Frontal cortex (tissue), 4 donors: ENCODE results near the gene CA10. TPM values are rescaled to one million over a fixed set of nuclear protein-coding genes. Genes with fewer than 3 reads are reported as not detected.

Experiments
- DNase-seq, 2 donors: peaks; one replicate each; pipeline ENCODE4 v3.0.0; 2012; ENCODE audit warnings: low spot score in 2 of 2
- FAIRE-seq: peaks from 2 replicates; lab custom pipeline; 2012; peaks lifted over from hg19 to GRCh38; lab: Jason Lieb, UNC
- total RNA-seq: library from RNA; depleted of rRNA; stranded (reverse); fragments of >200 nt; gene quantifications from one replicate; pipeline ENCODE4 v1.2.3, GENCODE V29; 2014
- donor health status: control.
- donor health status: control.
- donor health status: control.

Gene CA10
- total RNA-seq, 1 donor from 2014 or later: 39.5 TPM

DNA sequence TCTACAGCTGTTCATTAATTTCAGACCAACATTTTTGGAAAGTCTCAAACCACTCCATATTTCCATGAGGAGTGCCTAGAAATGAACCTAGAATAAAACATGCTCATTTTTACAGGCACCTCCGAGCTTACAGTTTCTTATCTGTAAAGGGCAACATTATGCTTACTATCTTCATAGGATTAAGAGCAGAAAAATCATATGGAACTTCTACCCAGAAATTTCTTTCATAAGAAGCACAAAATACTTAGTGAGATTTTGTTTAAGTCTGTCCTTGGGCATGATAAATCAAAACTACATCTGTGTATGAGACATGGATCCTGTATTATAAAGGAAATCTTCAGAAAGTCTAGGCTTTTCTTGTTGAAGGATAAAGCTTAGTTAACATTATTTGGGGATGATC is 187.4 kb downstream of the CA10 start:
- FAIRE-seq (no peak), DNase-seq (no peak)

DNA sequence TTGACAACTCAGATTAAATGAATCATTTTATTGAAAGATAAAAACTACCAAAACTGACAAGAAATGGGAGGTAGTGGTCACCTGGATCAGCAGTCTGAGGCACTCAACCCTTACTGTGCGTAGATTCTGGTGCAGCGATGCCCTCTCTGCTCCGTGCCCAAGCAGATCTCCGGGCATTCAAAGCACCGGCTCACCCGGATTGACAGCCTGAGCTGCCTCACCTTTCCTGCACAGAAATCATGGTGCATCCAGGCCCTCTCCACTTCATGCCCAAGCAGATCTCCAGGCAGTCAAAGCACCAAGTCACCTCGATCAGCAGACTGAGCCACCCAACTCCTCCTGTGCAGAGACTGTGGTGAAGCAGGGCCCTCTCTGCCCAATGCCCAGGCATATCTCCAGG is 196.8 kb downstream of the CA10 start:
- no peak for DNase-seq
- FAIRE-seq: no peak

DNA sequence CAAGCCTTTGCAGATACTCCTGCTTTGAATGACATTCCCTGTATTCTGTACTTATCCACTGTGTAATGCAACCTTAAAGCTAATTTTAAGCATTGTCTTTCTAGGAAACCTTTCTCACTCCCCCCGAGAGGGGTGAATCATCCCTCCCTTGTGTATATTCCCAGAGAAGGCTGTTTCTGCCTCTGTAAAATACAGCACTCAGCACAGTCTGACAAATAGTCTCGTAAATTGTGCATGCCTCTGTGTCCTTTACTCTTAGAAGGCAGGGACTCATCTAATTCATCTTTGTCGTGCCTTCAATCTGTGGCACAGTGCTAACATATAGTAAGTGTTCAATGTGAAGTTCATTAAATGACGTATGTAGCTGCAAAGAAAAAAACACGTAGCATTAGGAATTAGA is 200.7 kb downstream of the CA10 start:
- no peak for FAIRE-seq
- DNase-seq: no peak

DNA sequence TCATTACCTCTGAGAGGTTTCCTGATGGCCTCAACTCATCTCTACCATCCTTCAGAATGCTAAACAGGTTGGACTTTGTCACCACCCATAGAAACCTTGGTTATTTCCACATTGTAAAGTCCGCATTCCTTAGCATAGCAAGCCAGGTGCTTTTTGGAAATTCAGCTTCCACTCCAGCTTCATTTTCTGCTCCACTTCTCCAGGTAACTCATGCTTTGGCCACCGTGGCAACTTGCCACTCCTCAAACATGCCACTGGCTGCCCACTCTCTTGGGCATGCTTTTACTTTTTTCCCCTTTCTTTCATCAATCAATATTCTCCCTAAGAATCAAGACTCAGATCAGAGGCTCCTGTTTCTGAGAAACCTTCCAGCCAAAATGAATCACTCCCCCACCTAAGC is 203.3 kb downstream of the CA10 start:
- no peak for DNase-seq

DNA sequence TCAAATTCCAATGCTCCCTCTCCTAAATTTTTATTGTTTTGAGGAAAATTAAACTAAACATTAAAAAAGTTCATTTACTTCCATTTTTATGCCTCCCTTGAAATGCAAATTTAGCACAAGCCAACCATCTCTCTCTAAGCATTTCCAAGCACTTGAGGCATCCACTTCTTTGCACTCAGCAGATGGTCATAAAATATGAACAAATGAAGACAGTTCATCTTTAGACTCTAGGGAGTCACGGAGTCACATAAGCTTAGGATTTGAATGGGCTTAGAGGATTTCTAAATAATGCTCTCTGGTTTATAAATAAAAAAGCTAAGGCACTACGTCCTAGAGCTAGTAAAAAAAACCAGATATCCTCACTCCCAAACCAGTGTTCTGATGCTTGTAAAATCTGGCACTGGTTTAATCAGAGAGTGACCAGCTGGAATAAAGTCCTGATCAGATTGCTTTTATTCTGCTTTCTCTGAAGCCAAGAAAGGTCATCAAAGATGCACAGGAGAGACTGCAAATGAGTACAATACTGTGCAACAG is 204.2 kb downstream of the CA10 start:
- FAIRE-seq (no peak), DNase-seq (no peak)

More for the DNA sequence above, 203.3 kb downstream of the CA10 start:
- no peak for FAIRE-seq

DNA sequence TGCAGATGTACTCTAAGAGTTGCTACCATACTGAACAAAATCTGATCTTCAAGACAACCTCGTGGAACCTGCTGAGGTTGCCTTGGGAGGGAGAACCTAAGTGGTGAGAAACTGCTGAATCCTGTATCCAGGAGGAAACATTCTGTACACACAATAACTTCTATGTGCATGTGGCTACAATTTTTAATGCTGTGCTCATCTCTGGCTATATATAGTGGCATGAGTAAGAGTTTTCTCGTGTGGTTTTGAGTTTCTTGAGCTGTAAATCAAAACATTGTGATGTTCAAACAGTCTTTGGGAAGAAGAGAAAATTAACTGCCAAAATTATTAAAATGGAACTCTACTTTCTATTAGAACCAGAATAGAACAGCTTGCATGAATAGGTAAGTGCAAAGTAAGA is 206.8 kb downstream of the CA10 start:
- FAIRE-seq: no peak
- no peak for DNase-seq

DNA sequence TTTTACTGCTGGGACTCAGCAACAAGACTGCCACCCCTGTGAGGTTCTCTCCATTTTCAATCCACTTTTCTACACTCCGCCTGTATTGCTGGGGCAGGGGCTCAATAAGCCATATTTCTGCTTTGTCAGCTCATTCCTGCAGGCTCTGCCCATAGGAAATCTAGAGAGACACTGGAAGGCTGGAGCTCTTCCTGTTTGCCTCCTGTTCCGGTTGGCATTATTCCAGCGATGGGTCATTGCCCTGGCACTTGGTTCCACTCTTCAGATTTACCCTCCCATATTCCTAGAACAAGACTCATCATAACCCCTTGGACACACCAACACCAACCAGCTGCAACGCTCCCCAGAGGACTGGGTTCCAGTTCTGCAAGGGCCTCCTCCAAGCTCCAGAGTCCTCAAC is 210.4 kb downstream of the CA10 start:
- no peak for FAIRE-seq
- no peak for DNase-seq

DNA sequence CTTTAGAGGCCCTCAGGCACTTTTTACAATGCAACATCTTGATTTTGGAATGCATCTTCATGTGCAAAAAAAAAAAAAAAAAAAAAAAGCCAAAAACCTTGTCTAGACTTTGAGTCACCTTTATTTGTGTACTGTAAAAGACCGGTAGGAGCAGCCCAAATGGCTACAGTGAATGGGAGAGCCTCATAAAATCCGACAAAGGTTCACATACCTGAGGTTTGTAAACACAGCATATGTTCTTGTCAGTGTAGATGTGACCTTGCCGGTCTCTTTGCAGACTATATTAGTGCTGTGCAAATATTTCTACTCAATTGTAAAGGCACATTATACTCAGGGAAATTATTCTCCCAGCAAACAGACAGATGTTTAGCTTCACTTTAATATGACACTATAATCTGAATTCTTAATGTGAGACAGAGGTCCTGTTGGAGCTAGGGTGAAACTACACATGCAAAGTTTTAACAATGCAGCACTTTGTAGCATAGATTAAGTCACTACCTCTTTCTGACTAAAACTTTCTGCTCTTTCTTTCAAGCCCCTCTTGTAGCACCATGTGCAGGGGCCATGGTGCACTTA is 211.3 kb downstream of the CA10 start:
- no peak for FAIRE-seq
- no peak for DNase-seq

DNA sequence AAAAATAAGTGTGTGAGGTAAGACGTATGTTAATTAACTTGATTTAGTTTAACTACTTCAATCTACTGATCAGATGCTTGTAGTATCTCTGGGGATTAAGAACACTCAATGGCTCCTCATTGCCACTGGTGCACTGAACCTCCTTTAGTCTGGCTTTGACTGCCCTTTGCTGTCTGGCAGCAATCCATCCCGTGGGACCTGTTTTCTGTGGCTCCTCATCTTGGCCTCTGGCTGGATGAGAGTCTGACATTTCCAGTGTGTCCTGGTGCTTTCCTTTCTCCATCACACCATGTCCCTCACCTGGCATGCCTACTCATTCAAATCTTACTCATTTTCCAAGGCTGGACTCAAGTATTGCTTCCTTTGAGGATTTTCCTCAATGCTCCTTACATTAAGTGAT is 212.2 kb downstream of the CA10 start:
- DNase-seq (no peak), FAIRE-seq (no peak)

DNA sequence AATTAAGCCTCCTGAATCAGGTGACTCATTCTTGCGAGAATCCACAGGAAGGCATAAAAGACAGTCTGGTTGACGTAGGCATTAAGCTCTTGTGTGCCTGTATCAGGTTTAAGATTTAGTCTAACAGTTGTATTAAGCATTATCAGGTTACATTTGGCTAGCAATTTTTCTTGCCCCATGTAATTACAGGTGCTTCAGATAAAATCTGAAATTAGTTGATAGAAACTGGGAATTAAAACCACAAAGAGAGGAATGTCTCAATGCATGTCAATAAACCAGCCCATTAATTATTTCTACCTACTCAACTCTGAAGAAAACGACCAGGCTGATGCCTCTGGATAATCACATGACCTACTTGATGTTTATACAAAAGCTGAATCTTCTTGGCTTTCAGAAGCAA is 217.2 kb downstream of the CA10 start:
- FAIRE-seq: no peak

DNA sequence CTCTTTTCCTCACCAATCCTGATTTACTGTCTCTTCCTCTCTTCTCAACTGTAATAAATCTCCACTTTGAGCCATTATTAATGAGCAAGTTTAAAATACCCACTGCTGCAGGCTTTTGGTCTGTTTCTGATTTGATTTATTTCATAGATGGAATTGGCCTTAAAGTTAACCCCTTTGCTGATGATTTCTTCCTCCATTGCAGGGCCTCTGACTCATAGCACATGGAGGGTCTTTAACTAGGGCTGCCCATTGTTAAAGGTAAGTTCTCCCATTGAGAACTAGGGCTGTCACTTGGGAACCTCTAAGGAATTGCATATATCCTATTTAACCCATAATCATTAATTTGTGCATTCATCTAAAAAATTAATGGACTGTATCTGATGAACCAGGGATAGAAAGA is 221.2 kb downstream of the CA10 start:
- FAIRE-seq (no peak), DNase-seq (no peak)

More for the DNA sequence above, 217.2 kb downstream of the CA10 start:
- no peak for DNase-seq

DNA sequence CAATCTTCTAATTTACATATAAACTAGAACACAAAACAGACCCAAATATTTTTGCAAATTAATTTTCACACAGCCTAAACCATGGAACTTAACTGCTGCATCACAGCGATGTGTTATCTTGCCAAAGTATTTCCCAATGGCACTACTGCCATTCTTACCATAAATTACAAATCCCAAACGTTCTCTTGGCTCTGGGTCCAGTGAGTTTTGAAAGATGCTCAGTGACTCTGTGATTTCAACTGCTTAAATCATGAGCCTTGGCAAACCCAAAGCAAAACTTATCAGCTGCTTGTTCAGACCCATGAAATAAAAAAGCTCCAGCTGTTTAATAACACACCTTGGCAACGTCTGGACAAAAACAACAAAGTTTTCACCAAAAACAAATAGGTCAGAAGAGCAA is 223.0 kb downstream of the CA10 start:
- FAIRE-seq: no peak

DNA sequence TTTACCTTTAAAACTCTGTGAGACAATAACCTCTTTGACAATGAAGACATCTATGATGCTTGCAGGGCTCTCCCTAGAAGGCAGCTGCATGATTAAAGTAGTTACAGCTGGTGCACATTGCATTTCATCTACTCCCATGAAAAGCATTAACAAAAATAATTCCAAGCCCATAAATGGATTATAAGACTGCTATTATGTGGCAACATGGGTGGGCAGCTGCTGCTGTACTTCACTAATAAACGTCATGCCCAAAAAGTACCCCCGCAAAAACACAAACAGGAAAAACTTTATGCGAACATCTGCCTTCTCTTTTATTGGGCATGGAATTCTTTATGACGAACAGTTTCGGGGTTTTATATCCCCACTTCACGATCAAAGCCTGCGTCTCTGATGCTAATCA is 224.9 kb downstream of the CA10 start:
- DNase-seq (no peak), FAIRE-seq (no peak)

More for the DNA sequence above, 223.0 kb downstream of the CA10 start:
- no peak for DNase-seq

DNA sequence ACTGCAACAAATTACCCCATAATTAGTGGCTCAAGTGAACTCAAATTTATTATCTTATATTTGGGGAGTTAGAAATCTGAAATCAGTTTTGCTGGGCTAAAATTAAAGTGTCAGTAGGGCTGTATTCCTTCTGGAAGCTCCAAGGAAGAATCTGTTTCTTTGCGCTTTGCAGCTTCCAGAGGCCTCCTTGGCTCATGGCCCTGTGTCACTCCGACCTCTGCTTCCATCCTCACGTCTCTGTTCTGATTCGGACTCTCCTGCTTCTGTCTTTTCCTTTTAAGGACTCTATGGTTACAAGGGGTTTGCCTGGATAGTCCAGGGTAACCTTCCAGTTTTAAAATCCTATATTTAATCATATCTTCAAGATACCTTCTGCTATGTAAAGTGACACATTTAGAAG is 232.1 kb downstream of the CA10 start:
- DNase-seq (no peak), FAIRE-seq (no peak)

DNA sequence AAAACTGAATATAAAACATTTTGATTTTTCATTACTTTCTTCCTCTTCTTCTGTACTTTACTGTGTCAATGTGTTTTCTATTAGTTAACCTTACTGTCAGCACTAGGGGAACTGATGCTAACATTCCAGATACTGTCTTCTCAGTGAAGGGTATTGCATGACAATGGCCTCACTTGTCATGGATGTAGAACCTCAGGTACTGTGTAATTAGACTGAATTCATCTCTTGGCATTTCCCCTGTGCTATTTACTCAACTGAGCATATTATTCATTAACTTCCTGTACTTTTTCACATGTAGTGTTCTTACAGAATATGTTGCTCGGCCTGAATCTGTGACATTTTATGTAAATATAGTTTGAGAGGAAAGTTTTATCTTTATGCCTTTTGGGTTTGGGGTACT is 237.0 kb downstream of the CA10 start:
- FAIRE-seq (no peak), DNase-seq (no peak)

DNA sequence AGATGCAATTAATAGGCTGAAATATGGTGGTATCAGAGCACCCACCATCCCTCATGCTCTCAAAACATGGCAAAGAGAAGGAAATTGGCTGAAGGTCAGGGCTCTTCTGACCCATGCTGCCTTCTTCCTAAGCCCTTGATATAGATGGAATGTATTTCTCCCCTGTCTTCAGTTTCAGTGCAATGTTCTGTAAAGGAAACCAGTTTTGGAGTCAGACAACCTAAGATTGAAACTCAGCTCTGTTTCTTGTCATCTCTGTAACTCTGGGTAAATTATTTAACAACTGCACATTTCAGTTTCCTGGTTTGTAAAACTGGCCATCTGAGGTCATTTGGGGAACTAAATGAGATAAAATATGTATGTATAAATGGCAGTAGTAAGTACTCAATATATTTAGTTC is 243.9 kb downstream of the CA10 start:
- DNase-seq (no peak), FAIRE-seq (no peak)

DNA sequence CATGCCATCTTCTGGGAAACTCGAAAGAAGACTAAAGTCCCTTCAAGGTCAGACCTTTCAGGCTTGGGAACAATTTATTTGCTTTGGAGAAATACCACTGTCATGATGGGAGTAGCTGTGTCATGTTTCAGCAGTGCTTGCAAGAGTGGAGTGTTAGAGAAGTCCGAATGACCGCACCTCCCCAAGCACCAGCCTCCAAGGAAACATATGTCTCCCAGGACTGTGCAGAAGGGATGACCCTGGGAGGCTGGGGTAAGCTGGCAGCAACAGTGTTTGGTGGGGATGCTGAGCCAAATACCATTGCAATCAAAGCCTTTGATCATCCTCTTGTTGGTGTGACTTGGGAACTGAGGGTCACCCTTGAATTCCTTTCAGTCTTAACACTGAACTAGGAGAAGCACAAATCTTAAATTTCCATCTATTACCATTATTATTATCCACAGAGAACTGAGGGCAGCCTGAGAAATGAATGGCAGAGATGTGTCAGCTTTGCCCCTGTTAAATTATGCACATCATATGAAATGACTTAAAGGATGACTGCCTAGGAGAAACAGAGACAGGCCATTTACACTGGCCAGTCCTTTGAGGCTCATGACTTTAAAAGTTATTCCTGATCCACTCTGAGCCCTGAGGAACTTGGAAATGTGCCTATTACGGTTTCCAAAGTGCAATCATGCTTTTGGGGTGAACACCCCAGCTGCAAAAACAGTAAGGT is 244.9 kb downstream of the CA10 start:
- DNase-seq: no peak
- FAIRE-seq: no peak

DNA sequence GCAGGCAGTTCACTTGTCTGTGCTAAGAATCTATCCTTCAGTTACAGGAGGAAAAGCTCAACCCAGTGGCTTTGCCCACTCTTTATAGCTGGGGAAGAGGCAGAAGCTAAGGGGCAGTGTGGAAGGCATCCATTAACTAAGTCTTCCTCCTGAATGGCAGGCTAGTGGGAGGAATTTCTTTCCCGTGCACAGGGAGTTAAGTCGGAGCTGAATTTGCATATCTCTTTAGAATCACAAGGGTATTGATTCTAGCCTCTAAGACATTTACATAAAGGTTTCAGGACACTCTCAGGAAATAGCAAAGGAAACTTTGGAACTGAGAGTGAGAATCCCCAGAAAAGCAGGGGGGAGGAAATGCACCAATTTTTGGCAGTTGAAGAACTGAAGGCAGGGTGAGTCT is 245.6 kb downstream of the CA10 start:
- FAIRE-seq (no peak), DNase-seq (no peak)

DNA sequence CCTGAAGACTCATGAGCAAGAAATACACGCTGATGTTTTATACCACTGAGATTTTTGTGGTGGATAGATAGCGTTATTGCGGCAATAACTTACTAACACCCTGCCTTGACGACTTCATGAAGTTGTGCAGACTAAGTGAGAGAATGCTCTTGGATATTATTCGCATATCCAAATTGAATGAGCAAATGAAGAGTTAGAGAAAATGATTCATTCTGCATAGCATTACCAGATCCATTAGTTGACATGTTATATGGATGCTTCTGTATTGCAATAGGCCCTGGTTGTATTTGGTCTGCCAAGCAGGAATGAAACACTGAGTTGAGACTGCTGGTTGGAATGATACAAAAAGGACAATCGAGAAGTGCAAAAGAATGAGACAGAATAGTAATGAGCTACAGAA is 247.3 kb downstream of the CA10 start:
- DNase-seq: no peak
- no peak for FAIRE-seq

DNA sequence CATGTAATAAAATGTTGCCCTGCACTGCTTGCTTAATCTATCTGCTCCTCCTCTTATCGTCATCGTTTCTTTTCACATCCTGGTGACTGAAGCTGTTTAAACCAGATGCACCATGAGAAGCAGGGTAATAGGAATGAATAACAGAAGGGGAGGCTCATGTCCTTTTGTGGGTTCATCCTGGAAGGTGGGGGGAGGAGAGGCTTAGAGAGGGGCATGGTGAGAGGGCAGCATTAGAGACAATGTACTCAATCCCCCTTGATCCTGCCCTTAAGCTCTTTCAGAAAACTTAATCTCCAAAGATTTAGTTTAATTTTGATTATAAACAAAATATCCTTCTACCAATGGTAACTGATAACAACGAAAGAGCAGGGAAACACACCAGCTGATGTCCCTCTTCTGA is 248.5 kb downstream of the CA10 start:
- DNase-seq: no peak
- no peak for FAIRE-seq

DNA sequence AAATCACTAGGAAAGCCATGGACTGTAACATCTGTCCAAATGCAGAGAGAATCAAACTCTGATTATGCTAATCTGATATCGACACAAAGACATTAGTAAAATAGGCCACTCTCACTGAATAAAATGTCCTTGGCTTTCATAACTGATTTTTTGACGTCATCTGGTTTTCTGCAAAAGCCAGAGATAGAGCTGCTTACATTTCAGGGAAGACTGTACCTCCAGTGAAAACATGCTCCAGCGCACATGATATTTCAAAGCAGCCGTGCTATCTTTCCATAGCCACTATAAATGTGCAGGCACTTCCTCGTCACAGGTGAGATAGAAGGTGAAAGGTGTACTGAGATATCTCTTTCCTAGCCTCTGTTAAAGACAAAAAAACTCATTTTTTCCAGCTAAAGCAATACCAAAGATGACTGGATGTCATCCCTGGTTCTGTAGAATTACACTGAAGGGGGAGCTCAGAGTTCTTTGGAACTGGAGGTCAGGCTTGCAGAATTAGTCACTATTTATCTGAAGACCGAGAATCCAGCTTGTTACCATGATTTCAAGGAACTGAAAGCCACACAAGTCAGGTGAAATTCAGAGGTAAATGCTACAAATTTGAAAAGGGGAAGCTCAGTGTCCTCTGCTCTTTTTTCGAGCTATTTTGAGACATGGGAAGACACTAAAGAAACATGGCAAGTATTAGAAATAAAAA is 249.5 kb downstream of the CA10 start:
- FAIRE-seq: no peak
- DNase-seq: no peak
